ENCODE results near the gene CASK.

DNA sequence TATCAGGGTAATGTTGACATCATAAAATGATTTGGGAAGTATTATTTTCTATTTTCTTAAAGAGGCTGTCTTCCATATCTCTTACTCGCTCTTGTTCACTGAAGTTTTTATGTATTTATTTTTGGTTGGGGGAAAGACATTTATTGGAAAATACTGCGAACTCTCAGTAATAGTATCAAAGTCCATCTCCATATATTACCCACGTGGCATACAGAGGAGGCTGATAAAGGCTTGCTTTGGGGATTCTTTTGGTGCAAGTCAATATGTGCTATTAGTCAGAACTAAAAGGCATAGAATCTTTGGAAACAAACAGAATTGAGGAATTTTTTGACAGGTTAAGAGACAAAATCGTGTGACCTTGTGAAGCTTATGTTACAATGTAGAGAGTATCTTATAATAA, 374.9 kb downstream of the CASK start:
- TF ChIP-seq, protein P1, sequence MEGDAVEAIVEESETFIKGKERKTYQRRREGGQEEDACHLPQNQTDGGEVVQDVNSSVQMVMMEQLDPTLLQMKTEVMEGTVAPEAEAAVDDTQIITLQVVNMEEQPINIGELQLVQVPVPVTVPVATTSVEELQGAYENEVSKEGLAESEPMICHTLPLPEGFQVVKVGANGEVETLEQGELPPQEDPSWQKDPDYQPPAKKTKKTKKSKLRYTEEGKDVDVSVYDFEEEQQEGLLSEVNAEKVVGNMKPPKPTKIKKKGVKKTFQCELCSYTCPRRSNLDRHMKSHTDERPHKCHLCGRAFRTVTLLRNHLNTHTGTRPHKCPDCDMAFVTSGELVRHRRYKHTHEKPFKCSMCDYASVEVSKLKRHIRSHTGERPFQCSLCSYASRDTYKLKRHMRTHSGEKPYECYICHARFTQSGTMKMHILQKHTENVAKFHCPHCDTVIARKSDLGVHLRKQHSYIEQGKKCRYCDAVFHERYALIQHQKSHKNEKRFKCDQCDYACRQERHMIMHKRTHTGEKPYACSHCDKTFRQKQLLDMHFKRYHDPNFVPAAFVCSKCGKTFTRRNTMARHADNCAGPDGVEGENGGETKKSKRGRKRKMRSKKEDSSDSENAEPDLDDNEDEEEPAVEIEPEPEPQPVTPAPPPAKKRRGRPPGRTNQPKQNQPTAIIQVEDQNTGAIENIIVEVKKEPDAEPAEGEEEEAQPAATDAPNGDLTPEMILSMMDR (IDR thresholded peaks at IDR 0.05) = no peak
- no peak for TF ChIP-seq POLR2A (IDR thresholded peaks at IDR 0.05)

Measured in tibial nerve (tissue), 3 donors.